WTC11 (cell line): Measurements from ENCODE around the gene TRAPPC3L. TPM values are rescaled to one million over a fixed set of nuclear protein-coding genes. Genes with fewer than 3 reads are reported as not detected.

ENCODE experiments used
- ATAC-seq: fragments of 200-7000 bp; cut with Tn5 transposase; 2 replicates; pipeline ENCODE4 v1.10.0; 2021; ENCODE audit warnings: mild to moderate bottlenecking, moderate library complexity
- CTCF ChIA-PET: fragments of 300-600 bp; sonication (Branson Sonifier 250); formaldehyde crosslinking; loops from one replicate; lab custom pipeline; 2021; ENCODE audit warnings: antibody characterized with exemption; lab: Charles Lee
- POLR2A ChIA-PET: fragments of 350-600 bp; sonication (Branson Sonifier 250); formaldehyde crosslinking; loops from one replicate; lab custom pipeline; 2021; ENCODE audit warnings: antibody characterized with exemption; lab: Charles Lee
- DNase-seq: peaks from one replicate; pipeline ENCODE4 v3.0.0; 2021; ENCODE audit warnings: low spot score
- H3K27ac Mint-ChIP-seq: 2 replicates; pipeline ENCODE4 v1.8.0; 2021; ENCODE audit warnings: mixed read lengths
- H3K27me3 Mint-ChIP-seq: 2 replicates; pipeline ENCODE4 v1.8.0; 2021; ENCODE audit warnings: low read depth, mild to moderate bottlenecking, moderate library complexity, mixed read lengths
- H3K36me3 Mint-ChIP-seq: 2 replicates; pipeline ENCODE4 v1.8.0; 2021; ENCODE audit warnings: mixed read lengths
- H3K4me1 Mint-ChIP-seq: 2 replicates; pipeline ENCODE4 v1.8.0; 2022; ENCODE audit warnings: mixed read lengths
- H3K4me3 Mint-ChIP-seq: 2 replicates; pipeline ENCODE4 v1.8.0; 2021; ENCODE audit warnings: mild to moderate bottlenecking, moderate library complexity, mixed read lengths
- H3K9me3 Mint-ChIP-seq: 2 replicates; pipeline ENCODE4 v1.8.0; 2021; ENCODE audit warnings: mixed read lengths
- ATF1 ChIP-seq: sonication (generic); formaldehyde crosslinking; IDR thresholded peaks from 2 replicates; pipeline ENCODE4 v1.8.1; 2023; ENCODE audit warnings: mild to moderate bottlenecking, moderate library complexity, missing genetic modification reagents
- CBFB ChIP-seq: sonication (generic); formaldehyde crosslinking; IDR thresholded peaks from 2 replicates; pipeline ENCODE4 v1.8.1; 2022; ENCODE audit warnings: mild to moderate bottlenecking, low read depth, missing genetic modification reagents
- GTF2I ChIP-seq: fragments of 250-450 bp; sonication (Bioruptor Pico); conservative IDR thresholded peaks from 2 replicates; pipeline ENCODE4 v1.4.0; 2021; ENCODE audit warnings: mild to moderate bottlenecking
- NR1H2 ChIP-seq: sonication (generic); formaldehyde crosslinking; IDR thresholded peaks from 2 replicates; pipeline ENCODE4 v1.9.0; 2021; ENCODE audit warnings: mild to moderate bottlenecking, moderate library complexity, missing genetic modification reagents
- RORB ChIP-seq: fragments of 250-450 bp; sonication (Bioruptor Pico); IDR thresholded peaks from 2 replicates; pipeline ENCODE4 v1.9.0; 2021; ENCODE audit warnings: mild to moderate bottlenecking
- SMAD4 ChIP-seq: sonication (generic); formaldehyde crosslinking; IDR thresholded peaks from 2 replicates; pipeline ENCODE4 v1.8.0; 2022; ENCODE audit warnings: mild to moderate bottlenecking, missing genetic modification reagents
- ZBTB21 ChIP-seq: sonication (generic); formaldehyde crosslinking; IDR thresholded peaks from 2 replicates; pipeline ENCODE4 v1.8.1; 2023; ENCODE audit warnings: mild to moderate bottlenecking, missing genetic modification reagents, borderline replicate concordance
- total RNA-seq: library from RNA; stranded (reverse); gene quantifications from 3 replicates; pipeline ENCODE4 v1.2.3, GENCODE V29; 2021
- TF ChIP-seq, protein P1 (sequence below): sonication (generic); formaldehyde crosslinking; IDR thresholded peaks from 2 replicates; pipeline ENCODE4 v1.8.1; 2022; ENCODE audit warnings: low read depth, missing genetic modification reagents, borderline replicate concordance
- TF ChIP-seq, protein P2 (sequence below): sonication (generic); formaldehyde crosslinking; IDR thresholded peaks from 2 replicates; pipeline ENCODE4 v1.8.1; 2023; ENCODE audit warnings: mild to moderate bottlenecking, missing genetic modification reagents, borderline replicate concordance
- TF ChIP-seq, protein P3 (sequence below): sonication (generic); formaldehyde crosslinking; IDR thresholded peaks from 2 replicates; pipeline ENCODE4 v1.8.1; 2023; ENCODE audit warnings: mild to moderate bottlenecking, missing genetic modification reagents, moderate library complexity
- TF ChIP-seq, protein P4 (sequence below): fragments of 250-450 bp; sonication (Bioruptor Pico); IDR thresholded peaks from 2 replicates; pipeline ENCODE4 v2.1.2; 2022; ENCODE audit warnings: mild to moderate bottlenecking, moderate library complexity
- TF ChIP-seq, protein P5 (sequence below): sonication (generic); formaldehyde crosslinking; IDR thresholded peaks from 2 replicates; pipeline ENCODE4 v1.8.1; 2022; ENCODE audit warnings: mild to moderate bottlenecking, missing genetic modification reagents, moderate library complexity, borderline replicate concordance
- TF ChIP-seq, protein P6 (sequence below): fragments of 250-450 bp; sonication (Bioruptor Pico); IDR thresholded peaks from 2 replicates; pipeline ENCODE4 v1.9.0; 2021; ENCODE audit warnings: mild to moderate bottlenecking, borderline replicate concordance
- TF ChIP-seq, protein P7 (sequence below): fragments of 250-450 bp; sonication (Bioruptor Pico); IDR thresholded peaks from 2 replicates; pipeline ENCODE4 v1.9.0; 2021; ENCODE audit warnings: moderate library complexity, mild to moderate bottlenecking, inconsistent platforms, borderline replicate concordance

Gene TRAPPC3L
- total RNA-seq, 1 experiment from 2014 or later: not detected

DNA sequence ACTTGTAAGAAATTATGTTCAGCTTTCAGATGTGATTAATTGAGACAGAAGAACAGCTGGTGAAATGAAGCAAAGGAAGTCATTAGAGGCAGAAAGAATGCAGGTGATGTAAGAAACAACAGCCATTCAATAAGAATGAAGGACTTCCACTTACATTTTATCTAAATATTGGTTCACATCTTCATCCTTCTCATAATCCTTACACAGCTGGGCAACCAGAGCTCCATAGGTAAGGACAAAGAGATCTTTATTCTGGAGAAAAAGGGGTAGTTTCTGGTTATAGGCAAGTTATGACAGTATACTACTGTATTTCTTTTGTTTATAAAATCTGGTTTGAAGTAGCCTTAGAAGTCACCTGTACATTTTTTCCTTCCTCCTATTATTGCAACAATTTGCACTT, 2.3 kb downstream of the TRAPPC3L start:
- no peak overlapping the region for H3K27ac Mint-ChIP-seq
- DNase-seq (no peak), ATAC-seq (no peak)
- TF ChIP-seq ZBTB21 (CRISPR knock-in tag) (no peak), SMAD4 (no peak), RORB (CRISPR knock-in tag) (no peak), CBFB (no peak), NR1H2 (CRISPR knock-in tag) (no peak), GTF2I (CRISPR knock-in tag) (no peak), ATF1 (no peak)
- TF ChIP-seq, protein P1, sequence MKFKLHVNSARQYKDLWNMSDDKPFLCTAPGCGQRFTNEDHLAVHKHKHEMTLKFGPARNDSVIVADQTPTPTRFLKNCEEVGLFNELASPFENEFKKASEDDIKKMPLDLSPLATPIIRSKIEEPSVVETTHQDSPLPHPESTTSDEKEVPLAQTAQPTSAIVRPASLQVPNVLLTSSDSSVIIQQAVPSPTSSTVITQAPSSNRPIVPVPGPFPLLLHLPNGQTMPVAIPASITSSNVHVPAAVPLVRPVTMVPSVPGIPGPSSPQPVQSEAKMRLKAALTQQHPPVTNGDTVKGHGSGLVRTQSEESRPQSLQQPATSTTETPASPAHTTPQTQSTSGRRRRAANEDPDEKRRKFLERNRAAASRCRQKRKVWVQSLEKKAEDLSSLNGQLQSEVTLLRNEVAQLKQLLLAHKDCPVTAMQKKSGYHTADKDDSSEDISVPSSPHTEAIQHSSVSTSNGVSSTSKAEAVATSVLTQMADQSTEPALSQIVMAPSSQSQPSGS (CRISPR knock-in tag): no peak
- TF ChIP-seq, protein P2, sequence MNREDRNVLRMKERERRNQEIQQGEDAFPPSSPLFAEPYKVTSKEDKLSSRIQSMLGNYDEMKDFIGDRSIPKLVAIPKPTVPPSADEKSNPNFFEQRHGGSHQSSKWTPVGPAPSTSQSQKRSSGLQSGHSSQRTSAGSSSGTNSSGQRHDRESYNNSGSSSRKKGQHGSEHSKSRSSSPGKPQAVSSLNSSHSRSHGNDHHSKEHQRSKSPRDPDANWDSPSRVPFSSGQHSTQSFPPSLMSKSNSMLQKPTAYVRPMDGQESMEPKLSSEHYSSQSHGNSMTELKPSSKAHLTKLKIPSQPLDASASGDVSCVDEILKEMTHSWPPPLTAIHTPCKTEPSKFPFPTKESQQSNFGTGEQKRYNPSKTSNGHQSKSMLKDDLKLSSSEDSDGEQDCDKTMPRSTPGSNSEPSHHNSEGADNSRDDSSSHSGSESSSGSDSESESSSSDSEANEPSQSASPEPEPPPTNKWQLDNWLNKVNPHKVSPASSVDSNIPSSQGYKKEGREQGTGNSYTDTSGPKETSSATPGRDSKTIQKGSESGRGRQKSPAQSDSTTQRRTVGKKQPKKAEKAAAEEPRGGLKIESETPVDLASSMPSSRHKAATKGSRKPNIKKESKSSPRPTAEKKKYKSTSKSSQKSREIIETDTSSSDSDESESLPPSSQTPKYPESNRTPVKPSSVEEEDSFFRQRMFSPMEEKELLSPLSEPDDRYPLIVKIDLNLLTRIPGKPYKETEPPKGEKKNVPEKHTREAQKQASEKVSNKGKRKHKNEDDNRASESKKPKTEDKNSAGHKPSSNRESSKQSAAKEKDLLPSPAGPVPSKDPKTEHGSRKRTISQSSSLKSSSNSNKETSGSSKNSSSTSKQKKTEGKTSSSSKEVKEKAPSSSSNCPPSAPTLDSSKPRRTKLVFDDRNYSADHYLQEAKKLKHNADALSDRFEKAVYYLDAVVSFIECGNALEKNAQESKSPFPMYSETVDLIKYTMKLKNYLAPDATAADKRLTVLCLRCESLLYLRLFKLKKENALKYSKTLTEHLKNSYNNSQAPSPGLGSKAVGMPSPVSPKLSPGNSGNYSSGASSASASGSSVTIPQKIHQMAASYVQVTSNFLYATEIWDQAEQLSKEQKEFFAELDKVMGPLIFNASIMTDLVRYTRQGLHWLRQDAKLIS (CRISPR knock-in tag): no peak
- TF ChIP-seq, protein P3, sequence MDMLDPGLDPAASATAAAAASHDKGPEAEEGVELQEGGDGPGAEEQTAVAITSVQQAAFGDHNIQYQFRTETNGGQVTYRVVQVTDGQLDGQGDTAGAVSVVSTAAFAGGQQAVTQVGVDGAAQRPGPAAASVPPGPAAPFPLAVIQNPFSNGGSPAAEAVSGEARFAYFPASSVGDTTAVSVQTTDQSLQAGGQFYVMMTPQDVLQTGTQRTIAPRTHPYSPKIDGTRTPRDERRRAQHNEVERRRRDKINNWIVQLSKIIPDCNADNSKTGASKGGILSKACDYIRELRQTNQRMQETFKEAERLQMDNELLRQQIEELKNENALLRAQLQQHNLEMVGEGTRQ (CRISPR knock-in tag): no peak
- TF ChIP-seq, protein P4, sequence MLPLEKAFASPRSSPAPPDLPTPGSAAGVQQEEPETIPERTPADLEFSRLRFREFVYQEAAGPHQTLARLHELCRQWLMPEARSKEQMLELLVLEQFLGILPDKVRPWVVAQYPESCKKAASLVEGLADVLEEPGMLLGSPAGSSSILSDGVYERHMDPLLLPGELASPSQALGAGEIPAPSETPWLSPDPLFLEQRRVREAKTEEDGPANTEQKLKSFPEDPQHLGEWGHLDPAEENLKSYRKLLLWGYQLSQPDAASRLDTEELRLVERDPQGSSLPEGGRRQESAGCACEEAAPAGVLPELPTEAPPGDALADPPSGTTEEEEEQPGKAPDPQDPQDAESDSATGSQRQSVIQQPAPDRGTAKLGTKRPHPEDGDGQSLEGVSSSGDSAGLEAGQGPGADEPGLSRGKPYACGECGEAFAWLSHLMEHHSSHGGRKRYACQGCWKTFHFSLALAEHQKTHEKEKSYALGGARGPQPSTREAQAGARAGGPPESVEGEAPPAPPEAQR (CRISPR knock-in tag): no peak
- TF ChIP-seq, protein P5, sequence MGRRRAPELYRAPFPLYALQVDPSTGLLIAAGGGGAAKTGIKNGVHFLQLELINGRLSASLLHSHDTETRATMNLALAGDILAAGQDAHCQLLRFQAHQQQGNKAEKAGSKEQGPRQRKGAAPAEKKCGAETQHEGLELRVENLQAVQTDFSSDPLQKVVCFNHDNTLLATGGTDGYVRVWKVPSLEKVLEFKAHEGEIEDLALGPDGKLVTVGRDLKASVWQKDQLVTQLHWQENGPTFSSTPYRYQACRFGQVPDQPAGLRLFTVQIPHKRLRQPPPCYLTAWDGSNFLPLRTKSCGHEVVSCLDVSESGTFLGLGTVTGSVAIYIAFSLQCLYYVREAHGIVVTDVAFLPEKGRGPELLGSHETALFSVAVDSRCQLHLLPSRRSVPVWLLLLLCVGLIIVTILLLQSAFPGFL (CRISPR knock-in tag): no peak
- TF ChIP-seq, protein P6, sequence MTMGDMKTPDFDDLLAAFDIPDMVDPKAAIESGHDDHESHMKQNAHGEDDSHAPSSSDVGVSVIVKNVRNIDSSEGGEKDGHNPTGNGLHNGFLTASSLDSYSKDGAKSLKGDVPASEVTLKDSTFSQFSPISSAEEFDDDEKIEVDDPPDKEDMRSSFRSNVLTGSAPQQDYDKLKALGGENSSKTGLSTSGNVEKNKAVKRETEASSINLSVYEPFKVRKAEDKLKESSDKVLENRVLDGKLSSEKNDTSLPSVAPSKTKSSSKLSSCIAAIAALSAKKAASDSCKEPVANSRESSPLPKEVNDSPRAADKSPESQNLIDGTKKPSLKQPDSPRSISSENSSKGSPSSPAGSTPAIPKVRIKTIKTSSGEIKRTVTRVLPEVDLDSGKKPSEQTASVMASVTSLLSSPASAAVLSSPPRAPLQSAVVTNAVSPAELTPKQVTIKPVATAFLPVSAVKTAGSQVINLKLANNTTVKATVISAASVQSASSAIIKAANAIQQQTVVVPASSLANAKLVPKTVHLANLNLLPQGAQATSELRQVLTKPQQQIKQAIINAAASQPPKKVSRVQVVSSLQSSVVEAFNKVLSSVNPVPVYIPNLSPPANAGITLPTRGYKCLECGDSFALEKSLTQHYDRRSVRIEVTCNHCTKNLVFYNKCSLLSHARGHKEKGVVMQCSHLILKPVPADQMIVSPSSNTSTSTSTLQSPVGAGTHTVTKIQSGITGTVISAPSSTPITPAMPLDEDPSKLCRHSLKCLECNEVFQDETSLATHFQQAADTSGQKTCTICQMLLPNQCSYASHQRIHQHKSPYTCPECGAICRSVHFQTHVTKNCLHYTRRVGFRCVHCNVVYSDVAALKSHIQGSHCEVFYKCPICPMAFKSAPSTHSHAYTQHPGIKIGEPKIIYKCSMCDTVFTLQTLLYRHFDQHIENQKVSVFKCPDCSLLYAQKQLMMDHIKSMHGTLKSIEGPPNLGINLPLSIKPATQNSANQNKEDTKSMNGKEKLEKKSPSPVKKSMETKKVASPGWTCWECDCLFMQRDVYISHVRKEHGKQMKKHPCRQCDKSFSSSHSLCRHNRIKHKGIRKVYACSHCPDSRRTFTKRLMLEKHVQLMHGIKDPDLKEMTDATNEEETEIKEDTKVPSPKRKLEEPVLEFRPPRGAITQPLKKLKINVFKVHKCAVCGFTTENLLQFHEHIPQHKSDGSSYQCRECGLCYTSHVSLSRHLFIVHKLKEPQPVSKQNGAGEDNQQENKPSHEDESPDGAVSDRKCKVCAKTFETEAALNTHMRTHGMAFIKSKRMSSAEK: no peak
- TF ChIP-seq, protein P7, sequence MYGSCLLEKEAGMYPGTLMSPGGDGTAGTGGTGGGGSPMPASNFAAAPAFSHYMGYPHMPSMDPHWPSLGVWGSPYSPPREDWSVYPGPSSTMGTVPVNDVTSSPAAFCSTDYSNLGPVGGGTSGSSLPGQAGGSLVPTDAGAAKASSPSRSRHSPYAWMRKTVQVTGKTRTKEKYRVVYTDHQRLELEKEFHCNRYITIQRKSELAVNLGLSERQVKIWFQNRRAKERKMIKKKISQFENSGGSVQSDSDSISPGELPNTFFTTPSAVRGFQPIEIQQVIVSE (CRISPR knock-in tag): no peak
- peaks cover 7% of the 10 kb centered on the region for H3K4me1 Mint-ChIP-seq
- CTCF ChIA-PET: interaction anchor here (0.7 to 0.8 kb wide), 3 partner anchors 9 to 256 kb away, joined by 3 read pairs; no protein-coding TSS in a partner anchor
- H3K36me3 Mint-ChIP-seq: no peaks in the 10 kb centered on the region
- H3K9me3 Mint-ChIP-seq: no peaks in the 10 kb centered on the region
- no peak overlapping the region for H3K4me3 Mint-ChIP-seq
- POLR2A ChIA-PET: interaction anchor here (0.7 kb wide), 1 partner anchor 9 kb away, joined by 3 read pairs; no protein-coding TSS in a partner anchor
- no peaks in the 10 kb centered on the region for H3K27me3 Mint-ChIP-seq
